GM18508 (cell line): Measurements from ENCODE around the gene GALNT9.
"Not testable (repeated sequence)": the region's sequence is repeated elsewhere in the genome, so short reads cannot be mapped to it uniquely, and the experiment has no call there.

Experiments used
- ATAC-seq: cut with Tn5 transposase; IDR thresholded peaks from one replicate; pipeline ENCODE4 v1.9.1; 2021; ENCODE audit warnings: moderate number of reproducible peaks; ENCODE audit not compliant: insufficient read depth, unreplicated experiment

The GALNT9 gene

GRCh38 chr12:132207083-132207775 lies 122.2 kb downstream of the GALNT9 start:
- no peak for ATAC-seq

GRCh38 chr12:132206046-132206434 lies 123.3 kb downstream of the GALNT9 start:
- ATAC-seq: no peak

- no peak for ATAC-seq
These were observed 123.9 kb downstream of the GALNT9 start for GRCh38 chr12:132205271-132206045.

- ATAC-seq: no peak
These were observed 124.6 kb downstream of the GALNT9 start for GRCh38 chr12:132204793-132205270.

GRCh38 chr12:132204063-132204792 lies 125.2 kb downstream of the GALNT9 start:
- ATAC-seq: no peak

GRCh38 chr12:132202929-132203721 lies 126.3 kb downstream of the GALNT9 start:
- no peak for ATAC-seq

GRCh38 chr12:132201391-132202120 lies 127.8 kb downstream of the GALNT9 start:
- ATAC-seq: no peak

- ATAC-seq: no peak
These were observed 128.6 kb downstream of the GALNT9 start for GRCh38 chr12:132200800-132201199.

GRCh38 chr12:132199526-132200319 lies 129.7 kb downstream of the GALNT9 start:
- no peak for ATAC-seq

- ATAC-seq: no peak
These were observed 130.3 kb downstream of the GALNT9 start for GRCh38 chr12:132199101-132199500.

- ATAC-seq: no peak
These were observed 131.6 kb downstream of the GALNT9 start for GRCh38 chr12:132197581-132198354.

- ATAC-seq: no peak
These were observed 132.5 kb downstream of the GALNT9 start for GRCh38 chr12:132196873-132197390.

- ATAC-seq: no peak
These were observed 133.1 kb downstream of the GALNT9 start for GRCh38 chr12:132196038-132196872.

- not testable (repeated sequence) for ATAC-seq
These were observed 134.1 kb downstream of the GALNT9 start for GRCh38 chr12:132195242-132195641.

- no peak for ATAC-seq
These were observed 134.8 kb downstream of the GALNT9 start for GRCh38 chr12:132194556-132194955.

- no peak for ATAC-seq
These were observed 135.3 kb downstream of the GALNT9 start for GRCh38 chr12:132194056-132194455.
